WTC11 (cell line): Measurements from ENCODE around the gene GAK. TPM values are rescaled to one million over a fixed set of nuclear protein-coding genes. Genes with fewer than 3 reads are reported as not detected.

Experiments used
- ATAC-seq: fragments of 200-7000 bp; cut with Tn5 transposase; 2 replicates; pipeline ENCODE4 v1.10.0; 2021; ENCODE audit warnings: mild to moderate bottlenecking, moderate library complexity
- CTCF ChIA-PET: fragments of 300-600 bp; sonication (Branson Sonifier 250); formaldehyde crosslinking; loops from one replicate; lab custom pipeline; 2021; ENCODE audit warnings: antibody characterized with exemption; lab: Charles Lee
- POLR2A ChIA-PET: fragments of 350-600 bp; sonication (Branson Sonifier 250); formaldehyde crosslinking; loops from one replicate; lab custom pipeline; 2021; ENCODE audit warnings: antibody characterized with exemption; lab: Charles Lee
- DNase-seq: peaks from one replicate; pipeline ENCODE4 v3.0.0; 2021; ENCODE audit warnings: low spot score
- H3K27ac Mint-ChIP-seq: 2 replicates; pipeline ENCODE4 v1.8.0; 2021; ENCODE audit warnings: mixed read lengths
- H3K27me3 Mint-ChIP-seq: 2 replicates; pipeline ENCODE4 v1.8.0; 2021; ENCODE audit warnings: low read depth, mild to moderate bottlenecking, moderate library complexity, mixed read lengths
- H3K36me3 Mint-ChIP-seq: 2 replicates; pipeline ENCODE4 v1.8.0; 2021; ENCODE audit warnings: mixed read lengths
- H3K4me1 Mint-ChIP-seq: 2 replicates; pipeline ENCODE4 v1.8.0; 2022; ENCODE audit warnings: mixed read lengths
- H3K4me3 Mint-ChIP-seq: 2 replicates; pipeline ENCODE4 v1.8.0; 2021; ENCODE audit warnings: mild to moderate bottlenecking, moderate library complexity, mixed read lengths
- H3K9me3 Mint-ChIP-seq: 2 replicates; pipeline ENCODE4 v1.8.0; 2021; ENCODE audit warnings: mixed read lengths
- FOXJ3 ChIP-seq: sonication (generic); formaldehyde crosslinking; IDR thresholded peaks from 2 replicates; pipeline ENCODE4 v1.9.0; 2021; ENCODE audit warnings: missing genetic modification reagents, mild to moderate bottlenecking, borderline replicate concordance
- FOXP1 ChIP-seq: sonication (generic); formaldehyde crosslinking; IDR thresholded peaks from 2 replicates; pipeline ENCODE4 v1.8.0; 2022; ENCODE audit warnings: missing genetic modification reagents, mild to moderate bottlenecking, moderate library complexity, borderline replicate concordance
- IRF2 ChIP-seq: sonication (generic); formaldehyde crosslinking; IDR thresholded peaks from 2 replicates; pipeline ENCODE4 v1.8.0; 2022; ENCODE audit warnings: low read depth, missing genetic modification reagents, borderline replicate concordance
- JUN ChIP-seq: sonication (generic); formaldehyde crosslinking; IDR thresholded peaks from 2 replicates; pipeline ENCODE4 v1.8.0; 2023; ENCODE audit warnings: mild to moderate bottlenecking, missing genetic modification reagents
- MYBL2 ChIP-seq: sonication (generic); formaldehyde crosslinking; IDR thresholded peaks from 2 replicates; pipeline ENCODE4 v1.8.1; 2023; ENCODE audit warnings: mild to moderate bottlenecking, moderate library complexity, missing genetic modification reagents
- NFE2L1 ChIP-seq: sonication (generic); formaldehyde crosslinking; IDR thresholded peaks from 2 replicates; pipeline ENCODE4 v1.8.1; 2023; ENCODE audit warnings: missing genetic modification reagents
- TEAD1 ChIP-seq: sonication (generic); formaldehyde crosslinking; IDR thresholded peaks from 2 replicates; pipeline ENCODE4 v1.8.0; 2022; ENCODE audit warnings: mild to moderate bottlenecking, missing genetic modification reagents
- total RNA-seq: library from RNA; stranded (reverse); gene quantifications from 3 replicates; pipeline ENCODE4 v1.2.3, GENCODE V29; 2021
- TF ChIP-seq, protein P1 (sequence below): sonication (generic); formaldehyde crosslinking; IDR thresholded peaks from 2 replicates; pipeline ENCODE4 v1.8.1; 2022; ENCODE audit warnings: missing genetic modification reagents, borderline replicate concordance
- TF ChIP-seq, protein P2 (sequence below): fragments of 250-450 bp; sonication (Bioruptor Pico); IDR thresholded peaks from 2 replicates; pipeline ENCODE4 v2.1.2; 2022; ENCODE audit warnings: mild to moderate bottlenecking, moderate library complexity
- TF ChIP-seq, protein P3 (sequence below): sonication (generic); formaldehyde crosslinking; IDR thresholded peaks from 2 replicates; pipeline ENCODE4 v1.8.0; 2023; ENCODE audit warnings: missing genetic modification reagents, mild to moderate bottlenecking, borderline replicate concordance
- TF ChIP-seq, protein P4 (sequence below): fragments of 250-450 bp; sonication (Bioruptor Pico); IDR thresholded peaks from 2 replicates; pipeline ENCODE4 v1.9.0; 2021; ENCODE audit warnings: moderate library complexity, mild to moderate bottlenecking, inconsistent platforms, borderline replicate concordance
- TF ChIP-seq, protein P5 (sequence below): fragments of 200-600 bp; IDR thresholded peaks from 2 replicates; pipeline ENCODE4 v1.8.0; 2022; ENCODE audit warnings: antibody characterized with exemption

GAK gene
- total RNA-seq, 1 experiment from 2014 or later = 121 TPM

DNA sequence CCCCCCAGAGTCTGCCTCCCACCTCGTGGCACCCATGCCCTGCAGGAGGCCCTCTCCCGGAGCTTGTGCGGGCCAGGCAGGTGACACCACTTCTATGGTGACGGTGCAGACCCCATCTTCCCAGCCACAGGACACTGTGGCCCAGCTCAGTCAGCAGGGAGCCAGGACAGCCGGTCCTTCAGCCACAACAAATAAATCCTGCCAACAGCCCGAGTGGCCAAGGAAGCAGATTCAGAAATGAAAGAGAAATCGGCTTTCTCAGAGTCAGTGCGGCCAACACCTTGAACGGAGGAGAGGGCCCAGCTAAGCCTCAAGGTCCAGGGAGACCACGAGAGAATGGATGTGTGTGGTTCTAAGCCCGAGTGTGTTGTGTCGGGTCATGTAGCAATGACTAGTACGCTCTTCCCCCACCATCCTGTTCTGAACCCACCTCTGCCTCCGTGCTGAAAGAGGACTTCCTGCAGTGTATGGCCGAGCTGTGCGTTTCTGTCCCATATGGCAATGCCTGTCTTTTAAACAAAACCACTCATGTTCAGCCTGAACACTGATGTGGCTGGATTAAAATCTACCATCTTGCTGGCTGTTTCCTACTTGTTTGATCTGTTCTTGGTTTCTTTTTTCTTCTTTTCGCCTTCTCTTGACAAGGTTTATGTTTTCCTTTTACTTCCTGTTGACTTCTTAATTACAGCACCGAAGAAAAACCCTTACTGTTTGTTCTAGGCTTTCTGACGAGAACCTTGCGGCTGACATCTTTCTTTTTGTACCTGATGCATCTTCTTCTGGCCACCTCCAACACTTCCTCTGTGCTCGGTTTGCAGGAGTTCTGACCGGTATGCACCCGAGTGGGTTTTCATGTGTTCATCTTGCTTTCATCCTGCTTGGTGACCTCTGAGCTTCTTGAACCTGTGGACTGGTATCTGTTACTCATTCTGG, 53.1 kb downstream of the GAK start:
- Mint-ChIP-seq H3K27ac (peak overlapping the region; percentile 22; the same call in 1 of the 2 replicates), H3K4me3 (no peak overlapping the region), H3K4me1 (no peaks in the 10 kb centered on the region), H3K9me3 (no peaks in the 10 kb centered on the region), H3K36me3 (peaks cover 15% of the 10 kb centered on the region), H3K27me3 (no peaks in the 10 kb centered on the region)
- DNase-seq (no peak), ATAC-seq (no peak)
- POLR2A ChIA-PET = no interaction called here
- TF ChIP-seq FOXP1 (CRISPR knock-in tag) (no peak), MYBL2 (no peak), TEAD1 (CRISPR knock-in tag) (no peak)
- TF ChIP-seq, protein P1, sequence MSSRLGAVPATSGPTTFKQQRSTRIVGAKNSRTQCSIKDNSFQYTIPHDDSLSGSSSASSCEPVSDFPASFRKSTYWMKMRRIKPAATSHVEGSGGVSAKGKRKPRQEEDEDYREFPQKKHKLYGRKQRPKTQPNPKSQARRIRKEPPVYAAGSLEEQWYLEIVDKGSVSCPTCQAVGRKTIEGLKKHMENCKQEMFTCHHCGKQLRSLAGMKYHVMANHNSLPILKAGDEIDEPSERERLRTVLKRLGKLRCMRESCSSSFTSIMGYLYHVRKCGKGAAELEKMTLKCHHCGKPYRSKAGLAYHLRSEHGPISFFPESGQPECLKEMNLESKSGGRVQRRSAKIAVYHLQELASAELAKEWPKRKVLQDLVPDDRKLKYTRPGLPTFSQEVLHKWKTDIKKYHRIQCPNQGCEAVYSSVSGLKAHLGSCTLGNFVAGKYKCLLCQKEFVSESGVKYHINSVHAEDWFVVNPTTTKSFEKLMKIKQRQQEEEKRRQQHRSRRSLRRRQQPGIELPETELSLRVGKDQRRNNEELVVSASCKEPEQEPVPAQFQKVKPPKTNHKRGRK = no peak
- CTCF ChIA-PET = interaction anchor here (1.2 to 1.3 kb wide), 2 partner anchors 137 to 195 kb away, joined by 3 read pairs; no protein-coding TSS in a partner anchor

DNA sequence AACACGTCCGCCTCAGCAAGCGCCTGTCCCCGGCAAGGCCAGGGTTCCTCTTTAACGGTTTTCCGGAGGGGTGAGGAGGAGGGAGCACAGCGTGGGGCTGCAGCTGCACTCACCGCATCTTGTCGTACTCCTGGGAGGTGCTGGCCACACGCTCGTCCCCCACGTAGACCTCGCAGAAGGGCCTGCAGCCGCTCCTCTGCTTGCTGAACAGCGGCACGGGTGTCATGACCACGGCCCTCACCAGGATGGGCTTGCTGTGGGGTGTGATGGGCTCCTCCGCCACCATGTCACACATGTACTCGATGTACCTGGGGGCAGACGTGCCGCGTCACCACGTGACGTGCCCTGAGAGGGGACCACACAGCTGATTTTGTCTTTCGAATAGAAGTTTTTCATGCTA, 54.6 kb downstream of the GAK start:
- no peak overlapping the region for H3K27ac Mint-ChIP-seq
- ChIA-PET CTCF (no interaction called here), POLR2A (no interaction called here)
- no peak for DNase-seq
- no peak overlapping the region for H3K4me3 Mint-ChIP-seq
- TF ChIP-seq, protein P2, sequence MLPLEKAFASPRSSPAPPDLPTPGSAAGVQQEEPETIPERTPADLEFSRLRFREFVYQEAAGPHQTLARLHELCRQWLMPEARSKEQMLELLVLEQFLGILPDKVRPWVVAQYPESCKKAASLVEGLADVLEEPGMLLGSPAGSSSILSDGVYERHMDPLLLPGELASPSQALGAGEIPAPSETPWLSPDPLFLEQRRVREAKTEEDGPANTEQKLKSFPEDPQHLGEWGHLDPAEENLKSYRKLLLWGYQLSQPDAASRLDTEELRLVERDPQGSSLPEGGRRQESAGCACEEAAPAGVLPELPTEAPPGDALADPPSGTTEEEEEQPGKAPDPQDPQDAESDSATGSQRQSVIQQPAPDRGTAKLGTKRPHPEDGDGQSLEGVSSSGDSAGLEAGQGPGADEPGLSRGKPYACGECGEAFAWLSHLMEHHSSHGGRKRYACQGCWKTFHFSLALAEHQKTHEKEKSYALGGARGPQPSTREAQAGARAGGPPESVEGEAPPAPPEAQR = no peak
- TF ChIP-seq MYBL2 = no peak
- TF ChIP-seq, protein P3, sequence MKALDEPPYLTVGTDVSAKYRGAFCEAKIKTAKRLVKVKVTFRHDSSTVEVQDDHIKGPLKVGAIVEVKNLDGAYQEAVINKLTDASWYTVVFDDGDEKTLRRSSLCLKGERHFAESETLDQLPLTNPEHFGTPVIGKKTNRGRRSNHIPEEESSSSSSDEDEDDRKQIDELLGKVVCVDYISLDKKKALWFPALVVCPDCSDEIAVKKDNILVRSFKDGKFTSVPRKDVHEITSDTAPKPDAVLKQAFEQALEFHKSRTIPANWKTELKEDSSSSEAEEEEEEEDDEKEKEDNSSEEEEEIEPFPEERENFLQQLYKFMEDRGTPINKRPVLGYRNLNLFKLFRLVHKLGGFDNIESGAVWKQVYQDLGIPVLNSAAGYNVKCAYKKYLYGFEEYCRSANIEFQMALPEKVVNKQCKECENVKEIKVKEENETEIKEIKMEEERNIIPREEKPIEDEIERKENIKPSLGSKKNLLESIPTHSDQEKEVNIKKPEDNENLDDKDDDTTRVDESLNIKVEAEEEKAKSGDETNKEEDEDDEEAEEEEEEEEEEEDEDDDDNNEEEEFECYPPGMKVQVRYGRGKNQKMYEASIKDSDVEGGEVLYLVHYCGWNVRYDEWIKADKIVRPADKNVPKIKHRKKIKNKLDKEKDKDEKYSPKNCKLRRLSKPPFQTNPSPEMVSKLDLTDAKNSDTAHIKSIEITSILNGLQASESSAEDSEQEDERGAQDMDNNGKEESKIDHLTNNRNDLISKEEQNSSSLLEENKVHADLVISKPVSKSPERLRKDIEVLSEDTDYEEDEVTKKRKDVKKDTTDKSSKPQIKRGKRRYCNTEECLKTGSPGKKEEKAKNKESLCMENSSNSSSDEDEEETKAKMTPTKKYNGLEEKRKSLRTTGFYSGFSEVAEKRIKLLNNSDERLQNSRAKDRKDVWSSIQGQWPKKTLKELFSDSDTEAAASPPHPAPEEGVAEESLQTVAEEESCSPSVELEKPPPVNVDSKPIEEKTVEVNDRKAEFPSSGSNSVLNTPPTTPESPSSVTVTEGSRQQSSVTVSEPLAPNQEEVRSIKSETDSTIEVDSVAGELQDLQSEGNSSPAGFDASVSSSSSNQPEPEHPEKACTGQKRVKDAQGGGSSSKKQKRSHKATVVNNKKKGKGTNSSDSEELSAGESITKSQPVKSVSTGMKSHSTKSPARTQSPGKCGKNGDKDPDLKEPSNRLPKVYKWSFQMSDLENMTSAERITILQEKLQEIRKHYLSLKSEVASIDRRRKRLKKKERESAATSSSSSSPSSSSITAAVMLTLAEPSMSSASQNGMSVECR (CRISPR knock-in tag) = no peak
- TF ChIP-seq, protein P4, sequence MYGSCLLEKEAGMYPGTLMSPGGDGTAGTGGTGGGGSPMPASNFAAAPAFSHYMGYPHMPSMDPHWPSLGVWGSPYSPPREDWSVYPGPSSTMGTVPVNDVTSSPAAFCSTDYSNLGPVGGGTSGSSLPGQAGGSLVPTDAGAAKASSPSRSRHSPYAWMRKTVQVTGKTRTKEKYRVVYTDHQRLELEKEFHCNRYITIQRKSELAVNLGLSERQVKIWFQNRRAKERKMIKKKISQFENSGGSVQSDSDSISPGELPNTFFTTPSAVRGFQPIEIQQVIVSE = no peak
- no peak for TF ChIP-seq FOXJ3 (CRISPR knock-in tag)
- no peaks in the 10 kb centered on the region for H3K4me1 Mint-ChIP-seq
- H3K9me3 Mint-ChIP-seq = no peaks in the 10 kb centered on the region
- H3K27me3 Mint-ChIP-seq = no peaks in the 10 kb centered on the region
- peaks cover 19% of the 10 kb centered on the region for H3K36me3 Mint-ChIP-seq
- no peak for ATAC-seq

DNA sequence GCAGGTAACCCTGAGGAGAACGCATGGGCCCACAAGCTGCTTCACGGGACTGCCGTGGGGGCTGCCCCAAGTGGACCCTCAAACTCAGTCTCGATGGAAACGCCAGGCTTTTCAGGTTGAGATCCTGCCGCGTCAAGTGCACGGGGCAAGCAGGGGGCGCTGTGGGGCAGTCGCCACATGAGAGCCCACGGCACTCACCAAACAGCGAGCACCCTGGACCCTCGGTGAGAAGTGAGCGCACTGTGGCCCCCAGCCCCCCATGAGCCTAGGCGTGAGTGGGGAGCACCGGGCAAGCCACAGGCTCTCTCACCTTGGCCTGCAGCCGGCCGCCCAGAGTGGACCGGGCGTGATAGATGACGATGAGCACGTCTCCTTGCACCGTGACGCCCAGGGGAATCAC, 55.3 kb downstream of the GAK start:
- Mint-ChIP-seq H3K27me3 (no peaks in the 10 kb centered on the region), H3K4me1 (no peaks in the 10 kb centered on the region), H3K36me3 (peaks cover 19% of the 10 kb centered on the region), H3K9me3 (no peaks in the 10 kb centered on the region), H3K27ac (no peak overlapping the region; the same call in 1 of the 2 replicates), H3K4me3 (no peak overlapping the region)
- TF ChIP-seq, protein P5, sequence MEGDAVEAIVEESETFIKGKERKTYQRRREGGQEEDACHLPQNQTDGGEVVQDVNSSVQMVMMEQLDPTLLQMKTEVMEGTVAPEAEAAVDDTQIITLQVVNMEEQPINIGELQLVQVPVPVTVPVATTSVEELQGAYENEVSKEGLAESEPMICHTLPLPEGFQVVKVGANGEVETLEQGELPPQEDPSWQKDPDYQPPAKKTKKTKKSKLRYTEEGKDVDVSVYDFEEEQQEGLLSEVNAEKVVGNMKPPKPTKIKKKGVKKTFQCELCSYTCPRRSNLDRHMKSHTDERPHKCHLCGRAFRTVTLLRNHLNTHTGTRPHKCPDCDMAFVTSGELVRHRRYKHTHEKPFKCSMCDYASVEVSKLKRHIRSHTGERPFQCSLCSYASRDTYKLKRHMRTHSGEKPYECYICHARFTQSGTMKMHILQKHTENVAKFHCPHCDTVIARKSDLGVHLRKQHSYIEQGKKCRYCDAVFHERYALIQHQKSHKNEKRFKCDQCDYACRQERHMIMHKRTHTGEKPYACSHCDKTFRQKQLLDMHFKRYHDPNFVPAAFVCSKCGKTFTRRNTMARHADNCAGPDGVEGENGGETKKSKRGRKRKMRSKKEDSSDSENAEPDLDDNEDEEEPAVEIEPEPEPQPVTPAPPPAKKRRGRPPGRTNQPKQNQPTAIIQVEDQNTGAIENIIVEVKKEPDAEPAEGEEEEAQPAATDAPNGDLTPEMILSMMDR = peak; percentile 68
- TF ChIP-seq JUN (no peak), IRF2 (CRISPR knock-in tag) (no peak), NFE2L1 (CRISPR knock-in tag) (no peak)
- ChIA-PET POLR2A (no interaction called here), CTCF (no interaction called here)
- DNase-seq = peak; percentile 67
- ATAC-seq = peak; percentile 60
